Testis (tissue), 3 donors: Measurements from ENCODE around the gene RAB3C. TPM values are rescaled to one million over a fixed set of nuclear protein-coding genes. Genes with fewer than 3 reads are reported as not detected.

ENCODE experiments used
- DNase-seq: peaks from one replicate; pipeline ENCODE4 v3.0.0-alpha.2; 2019
- H3K27ac ChIP-seq, 2 donors: fragments of 200-600 bp; sonication (generic); one replicate each; pipeline ENCODE4 v1.5.1; 2019
- H3K27me3 ChIP-seq: fragments of 200-600 bp; sonication (generic); one replicate; pipeline ENCODE4 v1.5.1; 2019
- H3K36me3 ChIP-seq: fragments of 200-600 bp; sonication (generic); one replicate; pipeline ENCODE4 v1.5.1; 2017; ENCODE audit warnings: low read depth; ENCODE audit errors: missing control alignments
- H3K4me1 ChIP-seq: fragments of 200-600 bp; sonication (generic); one replicate; pipeline ENCODE4 v1.5.1; 2019
- H3K4me3 ChIP-seq, 2 donors: fragments of 200-600 bp; sonication (generic); one replicate each; pipeline ENCODE4 v1.5.1; 2017 to 2019
- H3K9me3 ChIP-seq: fragments of 200-600 bp; sonication (generic); one replicate; pipeline ENCODE4 v1.5.1; 2017
- POLR2A ChIP-seq: fragments of 450-650 bp; IDR thresholded peaks from one replicate; pipeline ENCODE4 v1.6.1; 2017; ENCODE audit warnings: antibody characterized with exemption, mild to moderate bottlenecking, moderate library complexity
- WGBS, 2 donors: methylation state at CpG; one replicate each; pipeline ENCODE4 v1.1.5; 2018; 5-methylcytosine and 5-hydroxymethylcytosine counted together
- intact Hi-C: fragments of 100-400 bp; cut with DNase I; formaldehyde crosslinking; loops from one replicate; pipeline ENCODE4 v1.15.1; 2023; ENCODE audit warnings: low total_unique reads
- polyA plus RNA-seq: library from polyadenylated mRNA; stranded (reverse); fragments of 350-450 nt; fragmentation: Illumina TruSeq; extraction: RNeasy Lipid Tissue Mini Kit (QIAGEN cat#74804); gene quantifications from one replicate; pipeline ENCODE4 v1.2.3, GENCODE V29; 2014; ENCODE audit warnings: low read depth, low replicate concordance; ENCODE audit not compliant: insufficient read depth
- total RNA-seq, 2 donors: library from RNA; depleted of rRNA; stranded (reverse); fragments of >200 nt; gene quantifications; one replicate each; pipeline ENCODE4 v1.2.3, GENCODE V29; 2016
- TF ChIP-seq, protein P1 (sequence below), 3 experiments: fragments of 450-650 bp in 2 of 3; fragments of 200-600 bp in 1 of 3; sonication (generic) in 1 of 3; IDR thresholded peaks; one replicate each; pipeline ENCODE4 v1.5.1; 2016 to 2019; ENCODE audit warnings: antibody characterized with exemption in 3 of 3, mild to moderate bottlenecking in 2 of 3, moderate library complexity in 1 of 3

The RAB3C gene
- total and polyA plus RNA-seq, 3 donors from 2014 or later: 0.47 to 2.5 (median 1.8) TPM

DNA sequence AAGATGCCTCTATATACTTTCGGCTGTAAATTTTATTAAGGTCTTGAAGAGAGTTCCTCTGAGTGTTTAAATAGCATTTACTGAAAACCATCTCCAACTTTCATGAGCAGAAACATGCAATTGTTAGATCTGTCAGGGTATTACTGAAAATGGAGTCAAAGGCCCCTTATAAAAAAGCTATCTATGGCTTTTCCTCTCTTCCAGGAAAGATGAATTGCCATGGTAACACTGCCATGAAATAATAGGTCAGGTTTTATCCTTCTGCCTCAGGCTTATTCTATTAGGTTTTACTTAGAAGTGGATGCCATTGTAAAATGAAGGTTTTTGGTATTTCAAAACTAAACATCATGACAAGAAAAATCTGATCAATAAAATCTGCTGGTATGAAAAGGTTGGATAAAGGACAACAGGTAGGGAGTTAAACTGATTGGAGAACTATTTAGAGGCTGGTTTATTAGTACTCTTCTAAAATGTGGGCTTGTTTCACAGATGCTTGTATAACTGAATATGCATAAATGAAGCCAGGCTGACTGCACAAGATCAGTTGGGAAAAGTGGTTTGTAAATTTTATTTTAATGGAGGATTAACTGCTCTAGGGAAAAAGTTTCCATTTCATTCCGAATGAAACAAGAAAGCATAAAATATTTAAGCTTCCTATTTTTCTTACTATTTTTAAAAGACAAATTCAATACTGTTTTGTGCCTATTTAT is 135.5 kb downstream of the RAB3C start:
- Histone ChIP-seq H3K4me1 (no peaks in the 10 kb centered on the region), H3K27ac (no peak overlapping the region), H3K4me3 (no peak overlapping the region), H3K27me3 (no peaks in the 10 kb centered on the region), H3K9me3 (no peaks in the 10 kb centered on the region), H3K36me3 (no peaks in the 10 kb centered on the region)
- TF ChIP-seq, protein P1, sequence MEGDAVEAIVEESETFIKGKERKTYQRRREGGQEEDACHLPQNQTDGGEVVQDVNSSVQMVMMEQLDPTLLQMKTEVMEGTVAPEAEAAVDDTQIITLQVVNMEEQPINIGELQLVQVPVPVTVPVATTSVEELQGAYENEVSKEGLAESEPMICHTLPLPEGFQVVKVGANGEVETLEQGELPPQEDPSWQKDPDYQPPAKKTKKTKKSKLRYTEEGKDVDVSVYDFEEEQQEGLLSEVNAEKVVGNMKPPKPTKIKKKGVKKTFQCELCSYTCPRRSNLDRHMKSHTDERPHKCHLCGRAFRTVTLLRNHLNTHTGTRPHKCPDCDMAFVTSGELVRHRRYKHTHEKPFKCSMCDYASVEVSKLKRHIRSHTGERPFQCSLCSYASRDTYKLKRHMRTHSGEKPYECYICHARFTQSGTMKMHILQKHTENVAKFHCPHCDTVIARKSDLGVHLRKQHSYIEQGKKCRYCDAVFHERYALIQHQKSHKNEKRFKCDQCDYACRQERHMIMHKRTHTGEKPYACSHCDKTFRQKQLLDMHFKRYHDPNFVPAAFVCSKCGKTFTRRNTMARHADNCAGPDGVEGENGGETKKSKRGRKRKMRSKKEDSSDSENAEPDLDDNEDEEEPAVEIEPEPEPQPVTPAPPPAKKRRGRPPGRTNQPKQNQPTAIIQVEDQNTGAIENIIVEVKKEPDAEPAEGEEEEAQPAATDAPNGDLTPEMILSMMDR (IDR thresholded peaks at IDR 0.05): no peak
- no peak for TF ChIP-seq POLR2A
- DNase-seq: no peak
- intact Hi-C loops: no loop called here
- 68 to 77% methylated on average over 2 of the region's 2 CpGs for WGBS, 2 donors

DNA sequence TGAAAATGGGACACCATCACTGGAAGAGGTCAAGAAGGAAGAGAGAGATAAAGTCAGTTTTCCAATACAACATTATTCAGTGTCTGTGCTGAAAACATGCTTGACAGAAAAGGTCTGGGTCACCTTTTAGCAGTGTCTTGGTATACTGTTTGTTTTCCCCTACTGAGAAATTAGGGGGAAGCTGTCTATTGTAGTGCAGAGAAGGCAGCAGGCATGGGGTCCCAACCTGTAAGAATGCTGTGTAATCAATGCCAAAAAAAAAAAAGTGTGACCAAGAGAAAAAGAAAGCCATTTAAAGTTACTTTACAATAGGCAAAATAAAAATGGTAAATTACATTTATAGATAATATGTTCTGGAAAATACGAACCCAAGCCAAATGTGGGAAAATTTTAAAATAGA is 139.3 kb downstream of the RAB3C start:
- WGBS, 2 donors: 79 to 95% methylated on average over 1 of the region's 1 CpG
- no peaks in the 10 kb centered on the region for H3K4me1 ChIP-seq

DNA sequence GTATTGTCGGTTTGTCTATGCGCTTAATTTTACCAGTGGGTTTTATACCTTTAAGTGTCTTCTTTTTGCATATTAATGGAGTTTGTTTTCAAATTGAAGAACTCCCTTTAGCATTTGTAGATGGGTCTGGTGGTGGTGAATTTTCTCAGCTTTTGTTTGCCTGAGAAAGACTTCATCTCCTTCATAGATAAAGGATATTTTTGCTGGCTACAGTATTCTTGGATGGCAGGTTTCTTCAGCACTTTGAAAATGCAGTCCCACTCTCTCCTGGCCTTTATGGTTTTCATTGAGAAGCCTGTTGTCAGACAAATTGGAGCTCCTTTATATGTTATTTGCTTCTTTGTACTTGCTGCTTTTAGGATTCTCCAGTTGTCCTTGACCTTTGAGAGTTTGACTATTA is 142.1 kb downstream of the RAB3C start:
- Histone ChIP-seq H3K27ac (no peak overlapping the region), H3K27me3 (no peaks in the 10 kb centered on the region), H3K4me1 (no peaks in the 10 kb centered on the region), H3K4me3 (no peak overlapping the region), H3K36me3 (no peaks in the 10 kb centered on the region), H3K9me3 (no peaks in the 10 kb centered on the region)
- no peak for DNase-seq
- no peak for TF ChIP-seq POLR2A
- TF ChIP-seq, protein P1 (IDR thresholded peaks at IDR 0.05): no peak
- WGBS, 2 donors: 89 to 98% methylated on average over 2 of the region's 2 CpGs
- intact Hi-C loops: no loop called here

More for the DNA sequence above, 139.3 kb downstream of the RAB3C start:
- H3K27ac ChIP-seq: no peak overlapping the region
- H3K27me3 ChIP-seq: no peaks in the 10 kb centered on the region
- H3K36me3 ChIP-seq: no peaks in the 10 kb centered on the region
- DNase-seq: no peak
- no peak overlapping the region for H3K4me3 ChIP-seq
- intact Hi-C loops: no loop called here
- no peak for TF ChIP-seq POLR2A
- TF ChIP-seq, protein P1 (IDR thresholded peaks at IDR 0.05): no peak
- H3K9me3 ChIP-seq: no peaks in the 10 kb centered on the region

DNA sequence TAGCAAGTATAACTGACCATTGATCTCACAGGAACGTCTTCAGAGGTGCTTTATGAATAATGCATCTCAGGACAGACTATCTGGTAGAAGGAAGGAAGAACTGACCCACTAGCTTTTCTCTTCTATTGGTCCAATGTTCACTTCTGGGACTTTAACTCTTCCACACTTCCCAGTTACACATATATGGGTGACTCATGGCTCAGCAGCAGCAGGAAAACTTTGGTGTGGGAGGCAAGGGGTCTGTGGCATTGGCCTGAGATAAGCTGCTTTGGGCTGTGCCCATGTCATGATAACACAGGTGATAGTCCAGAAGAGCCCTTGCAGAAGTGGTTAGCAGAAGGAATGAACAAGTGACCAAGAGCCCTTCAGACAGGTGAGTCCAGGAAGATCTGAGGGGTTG is 148.8 kb downstream of the RAB3C start:
- DNase-seq: no peak
- H3K27me3 ChIP-seq: no peaks in the 10 kb centered on the region
- H3K4me3 ChIP-seq: no peak overlapping the region
- no peaks in the 10 kb centered on the region for H3K9me3 ChIP-seq
- no peaks in the 10 kb centered on the region for H3K4me1 ChIP-seq
- H3K27ac ChIP-seq: no peak overlapping the region
- intact Hi-C loops: no loop called here
- no peaks in the 10 kb centered on the region for H3K36me3 ChIP-seq
- WGBS, 2 donors: 86 to 94% methylated on average over 1 of the region's 1 CpG
- TF ChIP-seq POLR2A: no peak
- TF ChIP-seq, protein P1 (IDR thresholded peaks at IDR 0.05): no peak

DNA sequence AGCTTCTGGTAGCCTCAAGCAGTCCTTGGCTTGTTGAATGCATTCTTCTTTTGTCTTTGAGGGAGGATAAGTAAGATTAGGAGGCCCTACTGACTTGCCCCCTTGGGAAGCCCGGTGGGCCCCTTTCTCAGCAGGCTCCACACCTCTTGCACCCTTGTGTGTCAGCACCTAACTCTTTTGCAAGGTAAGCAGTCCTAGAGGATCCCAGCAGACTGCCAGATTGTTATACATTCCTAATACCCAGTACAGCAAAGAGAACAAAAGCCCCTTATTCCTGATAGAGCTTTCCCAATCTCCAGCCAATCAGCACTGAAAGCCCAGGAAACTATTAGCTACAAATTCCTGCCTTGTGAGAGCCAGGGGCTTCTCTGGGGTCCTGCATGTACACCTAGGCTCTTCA is 152.8 kb downstream of the RAB3C start:
- 67 to 87% methylated on average over 1 of the region's 1 CpG for WGBS, 2 donors
- intact Hi-C loops: no loop called here
- TF ChIP-seq POLR2A: no peak
- TF ChIP-seq, protein P1 (IDR thresholded peaks at IDR 0.05): no peak

More for the DNA sequence above, 152.8 kb downstream of the RAB3C start:
- Histone ChIP-seq H3K27me3 (no peaks in the 10 kb centered on the region), H3K27ac (no peak overlapping the region), H3K36me3 (no peaks in the 10 kb centered on the region), H3K9me3 (no peaks in the 10 kb centered on the region), H3K4me1 (no peaks in the 10 kb centered on the region), H3K4me3 (no peak overlapping the region)
- no peak for DNase-seq
